HG02571 (cell line): ENCODE measurements around the gene ASPG.

Experiments used
- ATAC-seq: cut with Tn5 transposase; IDR thresholded peaks from one replicate; pipeline ENCODE4 v1.9.1; 2021; ENCODE audit warnings: mild to moderate bottlenecking, moderate library complexity; ENCODE audit not compliant: unreplicated experiment

Gene ASPG

GRCh38 chr14:104159990-104160389 is 74.5 kb downstream of the ASPG start:
- no peak for ATAC-seq

- ATAC-seq: no peak
Observed at GRCh38 chr14:104161602-104162367, 76.3 kb downstream of the ASPG start.

GRCh38 chr14:104162495-104162894 is 77.0 kb downstream of the ASPG start:
- no peak for ATAC-seq

GRCh38 chr14:104163541-104163940 is 78.0 kb downstream of the ASPG start:
- no peak for ATAC-seq

- no peak for ATAC-seq
Observed at GRCh38 chr14:104164041-104164440, 78.5 kb downstream of the ASPG start.

- ATAC-seq: no peak
Observed at GRCh38 chr14:104164512-104164911, 79.0 kb downstream of the ASPG start.
